Stimulated activated CD8-positive, alpha-beta memory T cell treated with anti-CD3 and anti-CD28 coated beads, Interleukin-12 subunit alpha, Interleukin-12 subunit beta, amount 100 ng/mL, for 4 hours (primary cell): ENCODE measurements around the gene UCP3.

ENCODE experiments used
- DNase-seq: peaks from one replicate; pipeline ENCODE4 v3.0.0-alpha.2; 2020; ENCODE audit warnings: low read depth

UCP3 gene

GRCh38 chr11:73977856-73978519 lies 30.9 kb downstream of the UCP3 start:
- no peak for DNase-seq

DNA sequence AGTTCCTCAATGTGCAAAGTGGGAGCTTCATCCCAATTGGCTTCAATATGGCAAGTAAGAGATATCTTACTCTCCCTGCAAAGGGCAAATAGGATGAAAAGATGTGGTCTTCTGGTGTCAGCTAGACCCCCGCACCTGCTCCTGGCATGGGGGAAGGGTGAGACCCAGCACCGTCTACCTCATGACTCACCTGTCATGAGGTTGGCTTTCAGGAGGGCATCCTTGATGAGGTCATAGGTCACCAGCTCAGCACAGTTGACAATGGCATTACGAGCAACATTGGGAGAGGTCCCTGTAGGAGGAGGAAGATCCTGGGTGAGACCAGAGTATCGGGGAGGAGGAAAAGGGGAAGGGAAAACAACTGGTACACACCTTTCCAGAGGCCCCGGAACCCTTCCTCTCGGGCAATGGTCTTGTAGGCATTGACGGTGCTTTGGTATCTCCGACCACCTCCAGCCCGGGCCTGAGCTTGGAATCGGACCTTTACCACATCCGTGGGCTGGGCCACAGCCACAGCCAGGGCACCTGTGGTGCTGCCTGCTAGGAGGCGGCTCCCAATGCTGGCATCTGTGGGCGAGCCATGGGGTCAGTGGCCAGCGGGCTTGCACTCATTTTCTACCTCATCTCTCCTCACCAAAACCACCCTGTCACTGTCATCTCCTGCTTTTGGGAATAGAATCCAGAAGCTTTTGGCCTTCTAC lies 32.3 kb downstream of the UCP3 start:
- no peak for DNase-seq

DNA sequence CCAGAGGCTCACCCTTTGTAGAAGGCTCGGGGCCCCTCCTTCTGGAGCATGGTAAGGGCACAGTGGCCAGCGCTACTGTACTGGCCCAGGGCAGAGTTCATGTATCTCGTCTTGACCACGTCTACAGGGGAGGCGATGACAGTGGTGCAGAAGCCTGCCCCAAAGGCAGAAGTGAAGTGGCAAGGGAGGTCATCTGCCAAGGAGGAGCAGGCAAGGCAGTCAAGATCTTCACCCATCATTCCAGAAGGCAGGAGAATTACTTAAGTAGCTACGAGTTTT lies 33.5 kb downstream of the UCP3 start:
- no peak for DNase-seq

GRCh38 chr11:73974604-73975478 lies 34.0 kb downstream of the UCP3 start:
- no peak for DNase-seq

GRCh38 chr11:73972620-73973449 lies 36.0 kb downstream of the UCP3 start:
- no peak for DNase-seq

GRCh38 chr11:73972187-73972586 lies 36.7 kb downstream of the UCP3 start:
- DNase-seq = no peak

DNA sequence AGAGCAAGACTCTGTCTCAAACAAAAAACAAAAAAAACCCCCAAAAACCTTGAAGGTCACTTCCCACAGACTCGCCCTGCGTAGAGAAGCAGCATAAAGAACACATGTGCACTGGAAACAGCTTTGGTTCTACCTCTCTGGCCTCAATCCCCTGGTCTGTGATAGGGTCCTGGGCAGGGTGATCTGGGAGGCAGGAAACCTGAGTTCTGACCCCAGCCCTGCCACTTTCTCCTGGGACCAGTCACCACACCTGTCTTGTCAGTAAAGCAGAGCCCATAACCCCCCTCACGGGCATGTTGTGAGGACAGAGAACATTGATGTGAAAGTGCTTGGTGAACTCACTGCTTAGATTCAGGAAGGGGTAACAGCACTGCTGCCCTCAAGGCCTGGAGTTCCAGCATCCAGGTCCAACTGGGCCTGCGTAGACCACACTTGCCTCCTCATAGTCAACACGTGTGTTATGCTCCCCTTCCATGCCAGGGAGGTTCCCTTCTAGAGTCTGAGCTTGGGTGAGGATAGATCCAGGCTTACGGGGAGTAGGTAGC lies 37.6 kb downstream of the UCP3 start:
- DNase-seq = no peak

- DNase-seq = no peak
Measured at GRCh38 chr11:73969991-73970800, 38.7 kb downstream of the UCP3 start.

DNA sequence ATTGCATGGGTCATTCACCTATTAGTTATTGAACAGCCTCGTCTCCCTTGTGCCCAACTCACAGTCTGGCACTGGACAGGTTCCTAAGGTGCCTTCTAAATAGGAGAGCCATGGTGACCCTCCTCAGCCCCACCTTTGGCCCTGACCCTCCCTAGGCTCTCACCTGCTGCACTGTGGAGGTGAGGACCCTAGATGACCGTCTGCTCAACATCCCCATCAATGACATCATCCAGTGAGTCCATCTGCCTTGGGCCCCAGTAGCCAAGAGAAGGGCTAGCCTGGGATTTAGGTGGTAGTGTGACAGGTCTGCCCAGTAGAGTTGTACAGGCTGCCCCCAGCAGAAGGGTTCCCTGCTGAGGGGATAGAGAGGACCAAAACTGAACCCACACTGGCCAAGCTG lies 39.8 kb downstream of the UCP3 start:
- no peak for DNase-seq

DNA sequence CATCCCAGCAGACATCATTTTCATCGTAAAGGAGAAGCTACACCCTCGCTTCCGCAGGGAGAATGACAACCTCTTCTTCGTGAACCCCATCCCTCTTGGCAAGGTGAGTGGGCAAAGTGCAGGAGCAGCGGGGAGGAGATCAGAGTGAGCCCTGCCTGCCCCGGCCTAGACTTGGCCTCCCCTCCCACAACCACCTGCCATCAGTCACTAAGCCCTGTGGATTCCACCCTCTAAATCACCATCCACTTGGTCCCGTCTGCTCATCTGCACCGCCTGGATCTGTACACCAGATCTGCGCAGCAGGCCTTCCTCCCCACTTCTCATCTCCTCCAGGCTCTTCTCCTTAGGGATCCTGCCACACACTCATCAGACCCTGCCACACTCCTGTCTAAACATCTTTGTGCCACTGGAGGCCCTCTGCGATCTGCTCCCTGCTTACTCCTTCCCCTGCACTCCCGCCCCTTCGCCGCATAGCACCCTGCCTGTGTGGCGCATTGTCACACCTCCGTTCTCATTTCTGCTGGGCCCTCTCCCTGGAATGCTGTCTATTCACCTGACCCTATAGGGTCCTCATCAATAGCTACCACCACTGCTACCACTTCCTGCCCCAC lies 40.4 kb downstream of the UCP3 start:
- no peak for DNase-seq

- no peak for DNase-seq
Measured at GRCh38 chr11:73965764-73966121, 43.1 kb downstream of the UCP3 start.

GRCh38 chr11:73965076-73965763 lies 43.7 kb downstream of the UCP3 start:
- DNase-seq = no peak

DNA sequence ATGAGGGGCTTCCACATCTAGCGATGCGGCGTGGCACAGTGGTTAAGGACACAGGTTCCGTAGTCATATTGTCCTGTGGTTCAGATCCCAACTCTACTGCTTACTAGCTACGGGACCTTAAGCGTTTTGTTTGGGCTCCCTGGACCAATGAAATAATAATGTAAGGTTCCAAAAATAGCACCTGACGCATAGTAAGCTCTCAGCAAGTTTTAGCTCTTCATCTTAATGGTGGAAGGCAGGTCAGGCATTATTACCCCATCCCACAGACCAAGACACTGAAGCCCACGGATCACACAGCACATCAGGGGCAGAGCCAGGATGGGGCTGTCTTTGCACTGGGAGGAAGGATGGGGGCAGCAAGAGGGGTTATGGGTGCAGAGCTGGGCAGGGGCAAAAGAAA lies 45.0 kb downstream of the UCP3 start:
- no peak for DNase-seq

GRCh38 chr11:73962101-73962705 lies 46.7 kb downstream of the UCP3 start:
- no peak for DNase-seq

- DNase-seq = no peak
Measured at GRCh38 chr11:73961321-73961720, 47.6 kb downstream of the UCP3 start.

DNA sequence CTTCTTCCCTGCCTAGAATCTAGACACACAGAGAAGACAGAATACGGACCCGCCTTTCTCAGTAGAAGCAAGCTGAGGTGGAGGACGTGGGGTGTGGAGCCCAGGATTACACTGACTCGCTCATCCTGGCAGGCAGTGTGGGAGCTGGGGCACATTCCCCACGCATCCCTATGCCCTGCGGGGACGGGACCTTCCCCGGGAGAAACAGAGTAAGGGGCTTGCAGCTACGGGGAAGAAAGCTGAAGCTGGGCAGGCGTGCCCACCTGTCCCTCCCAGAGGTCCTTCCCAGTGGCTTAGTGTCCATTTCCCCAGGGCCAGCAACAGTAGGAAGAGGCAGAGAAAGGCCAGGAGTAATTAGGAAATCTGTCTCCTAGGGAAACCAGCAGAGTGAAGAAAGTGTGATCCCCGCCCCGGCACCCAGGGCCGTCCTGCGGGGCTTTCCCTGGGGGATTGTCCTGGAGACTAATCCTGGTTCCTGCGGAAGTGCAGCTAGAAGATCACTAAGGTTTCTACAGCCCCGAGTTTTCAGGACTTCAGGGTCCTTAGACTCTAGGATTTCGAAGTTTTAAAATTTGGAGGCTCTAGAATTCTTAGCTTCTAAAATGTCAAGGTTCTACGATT lies 50.3 kb downstream of the UCP3 start:
- DNase-seq = no peak

- no peak for DNase-seq
Measured at GRCh38 chr11:73957654-73958361, 51.1 kb downstream of the UCP3 start.

DNA sequence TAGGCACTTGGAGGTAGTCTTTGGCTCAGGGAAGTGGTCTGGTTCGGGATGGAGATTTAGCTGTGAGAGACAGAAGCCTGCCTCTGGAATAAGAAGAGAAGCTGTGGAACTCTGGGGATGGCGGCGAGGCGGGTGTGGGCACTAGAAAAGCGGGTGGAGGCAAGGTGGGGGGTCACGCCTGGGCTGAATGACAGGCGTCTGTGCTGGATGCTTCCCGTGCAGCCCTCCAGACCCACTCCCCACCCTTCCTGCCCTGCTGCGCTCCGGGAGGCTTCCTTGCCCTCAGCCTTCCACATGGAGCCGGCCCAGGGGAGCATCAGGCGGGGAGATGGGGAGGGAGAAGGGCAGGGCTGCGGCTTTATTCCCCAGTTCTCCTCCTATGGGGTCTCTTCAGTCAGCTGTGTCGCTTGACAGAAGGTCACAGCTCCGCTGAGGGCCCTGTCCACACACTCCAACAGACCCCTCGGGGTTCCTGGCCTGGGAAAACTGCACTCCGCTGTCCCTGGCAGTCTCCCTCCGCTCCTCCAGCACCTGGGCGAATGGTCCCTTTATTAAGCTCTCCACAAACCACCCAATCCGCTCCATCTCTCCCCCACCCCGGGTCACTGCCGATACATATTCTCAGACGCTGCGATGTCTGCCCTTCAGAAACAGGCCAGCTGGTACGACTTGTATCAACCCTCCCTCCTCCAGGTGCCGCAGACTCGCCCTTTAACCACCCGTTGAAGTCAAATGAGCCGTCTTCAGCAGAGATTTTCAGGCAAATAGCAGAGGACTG lies 51.8 kb downstream of the UCP3 start:
- no peak for DNase-seq
